Pancreas (tissue), 10 donors: ENCODE data around the gene LRFN3. TPM values are rescaled to one million over a fixed set of nuclear protein-coding genes. Genes with fewer than 3 reads are reported as not detected.

Experiments used
- ATAC-seq, 4 donors: fragments of 200-7000 bp; cut with Tn5 transposase; one replicate each; pipeline versions ENCODE4 v1.8.0 to v1.9.1; 2020; ENCODE audit warnings: mild to moderate bottlenecking in 4 of 4, moderate library complexity in 4 of 4
- DNase-seq, 6 donors: peaks; one replicate each; pipeline ENCODE4 v3.0.0-alpha.2; 2020
- FAIRE-seq: peaks from 2 replicates; lab custom pipeline; 2012; peaks lifted over from hg19 to GRCh38; lab: Jason Lieb, UNC
- H3K27ac ChIP-seq, 4 donors: fragments of 200-600 bp; sonication (generic); 1 replicate in 3 of 4; 2 replicates in 1 of 4; pipeline versions ENCODE4 v1.5.0 to v1.8.0; 2020
- H3K27me3 ChIP-seq, 4 donors: fragments of 200-600 bp; one replicate each; pipeline ENCODE4 v1.8.0; 2021
- H3K36me3 ChIP-seq, 3 donors: fragments of 200-600 bp; sonication (generic) in 1 of 3; one replicate each; pipeline versions ENCODE4 v1.5.0 to v1.8.0; 2020 to 2021
- H3K4me1 ChIP-seq, 3 donors: fragments of 200-600 bp; one replicate each; pipeline ENCODE4 v1.8.0; 2021
- H3K4me3 ChIP-seq, 4 donors: fragments of 200-600 bp; sonication (generic) in 2 of 4; one replicate each; pipeline versions ENCODE4 v1.5.0 to v1.8.0; 2020 to 2021
- H3K9me3 ChIP-seq, 4 donors: fragments of 200-600 bp; one replicate each; pipeline ENCODE4 v1.8.0; 2021
- CTCF ChIP-seq, 4 donors: fragments of 200-600 bp; sonication (generic) in 3 of 4; IDR thresholded peaks; one replicate each; pipeline versions ENCODE4 v1.5.0 to v1.8.0; 2021; ENCODE audit warnings: antibody characterized with exemption in 4 of 4
- WGBS, 2 donors: extraction: QIAGEN DNeasy Blood & Tissue Kit; methylation state at CpG; one replicate each; pipeline ENCODE4 v1.1.7; 2013; 5-methylcytosine and 5-hydroxymethylcytosine counted together
- intact Hi-C, 3 donors: fragments of 100-400 bp; cut with DNase I; formaldehyde crosslinking; loops; one replicate each; pipeline versions ENCODE4 v1.11.1 to v1.14.2; 2022
- polyA plus RNA-seq, 2 donors: library from polyadenylated mRNA; stranded (reverse); fragments of 200-250 nt; gene quantifications; one replicate each; pipeline ENCODE4 v1.2.3, GENCODE V29; 2013
- total RNA-seq, 6 donors: library from RNA; stranded (reverse); fragmentation: NEBNext Ultra II Directional in 4 of 6; extraction: Animal tissue kit (Norgen Biotek cat#: 25700) in 4 of 6; gene quantifications; one replicate each; pipeline versions ENCODE4 v1.2.1 to v1.2.4, GENCODE V29; 2021 to 2023
- donor health status: healthy with polysubstance abuse.
- donor health status: DM: no; HTN: no; CAD: no; lungs with moderate emphysema.
- donor health status: DM: no; HTN: no; CAD: no.
- donor health status: control.
- donor health status: control.
- donor health status: Bipolar disorder and iron deficiency.
- donor health status: DM: yes; HTN: yes; CAD: no.
- donor health status: DM: no; HTN: no; CAD: no.
- donor health status: DM: no; HTN: no; CAD: no.
- donor health status: DM: yes; HTN: yes; CAD: no.

LRFN3 gene
- total and polyA plus RNA-seq, 8 donors: 4.9 to 9.8 (median 6.9) TPM

GRCh38 chr19:35901854-35902661 is 34.1 kb upstream of the LRFN3 start, which contains the start of gene HCST:
Gene HCST, plus strand, starts transcription at chr19:35902529. Its CDS starts 65 bp downstream, at chr19:35902594.
- FAIRE-seq (no peak), ATAC-seq (no peak), DNase-seq (peak in 1 of 6 donors; percentile 21)
- Histone ChIP-seq H3K36me3 (no peaks in the 10 kb centered on the region), H3K27me3 (no peaks in the 10 kb centered on the region), H3K27ac (peak within 1 kb of the TSS in 2 of 4 donors; percentile 79 to 86), H3K9me3 (no peaks in the 10 kb centered on the region), H3K4me1 (peaks cover 0 to 8% (median 0%) of the 10 kb centered on the region in 3 donors), H3K4me3 (peak within 1 kb of the TSS in 1 of 4 donors; percentile 31)
- no peak for TF ChIP-seq CTCF (IDR thresholded peaks at IDR 0.05)
- WGBS, 2 donors: 67 to 70% methylated on average over 6 of the region's 6 CpGs
- intact Hi-C loops: no loop called here

- intact Hi-C loops: no loop called here
- WGBS, 2 donors: 59 to 73% methylated on average over 10 of the region's 10 CpGs
- peaks cover 0 to 6% (median 0%) of the 10 kb centered on the region in 3 donors for H3K4me1 ChIP-seq
- DNase-seq (no peak), ATAC-seq (no peak), FAIRE-seq (no peak)
- H3K27me3 ChIP-seq: no peaks in the 10 kb centered on the region
- H3K27ac ChIP-seq: peak overlapping the region in 2 of 4 donors; percentile 55 to 79
- TF ChIP-seq CTCF (IDR thresholded peaks at IDR 0.05): no peak
- no peaks in the 10 kb centered on the region for H3K36me3 ChIP-seq
- H3K9me3 ChIP-seq: no peaks in the 10 kb centered on the region
- H3K4me3 ChIP-seq: peak overlapping the region in 1 of 4 donors; percentile 31
Observed at GRCh38 chr19:35902870-35903475, 33.2 kb upstream of the LRFN3 start.

GRCh38 chr19:35903550-35904179 is 32.5 kb upstream of the LRFN3 start:
- no peaks in the 10 kb centered on the region for H3K27me3 ChIP-seq
- H3K27ac ChIP-seq: peak overlapping the region in 2 of 4 donors; percentile 55 to 79
- H3K9me3 ChIP-seq: no peaks in the 10 kb centered on the region
- intact Hi-C loops: no loop called here
- FAIRE-seq (no peak), ATAC-seq (peak in 2 of 4 donors; percentile 19 to 22), DNase-seq (peak in 5 of 6 donors; percentile 35 to 79 (median 73))
- H3K36me3 ChIP-seq: no peaks in the 10 kb centered on the region
- TF ChIP-seq CTCF (IDR thresholded peaks at IDR 0.05): no peak
- 4 to 7% methylated on average over 24 of the region's 24 CpGs for WGBS, 2 donors
- H3K4me3 ChIP-seq: peak overlapping the region in 1 of 4 donors; percentile 31
- H3K4me1 ChIP-seq: peaks cover 0 to 6% (median 0%) of the 10 kb centered on the region in 3 donors

- FAIRE-seq (no peak), DNase-seq (peak in 1 of 6 donors; percentile 21), ATAC-seq (no peak)
- intact Hi-C loops: no loop called here
- H3K27ac ChIP-seq: peak overlapping the region in 2 of 4 donors; percentile 55 to 79
- no peak overlapping the region for H3K4me3 ChIP-seq
- H3K4me1 ChIP-seq: peaks cover 0 to 6% (median 0%) of the 10 kb centered on the region in 3 donors
- no peak for TF ChIP-seq CTCF (IDR thresholded peaks at IDR 0.05)
- no peaks in the 10 kb centered on the region for H3K27me3 ChIP-seq
- H3K9me3 ChIP-seq: no peaks in the 10 kb centered on the region
- WGBS, 2 donors: 83 to 94% methylated on average over 10 of the region's 10 CpGs
- no peaks in the 10 kb centered on the region for H3K36me3 ChIP-seq
Observed at GRCh38 chr19:35904311-35905068, 31.7 kb upstream of the LRFN3 start.
